ENCODE measurements around the gene KLF16.
A peak's percentile ranks its signal among the peaks of the same experiment; 100 is the strongest.

Gene KLF16

GRCh38 chr19:1863638-1864479, 480 bp upstream of the KLF16 start:
- TF ChIP-seq ZNF274 (IDR thresholded peaks at IDR 0.05; ENCODE audit: low read depth, low read length) = no peak

GRCh38 chr19:1862424-1863327, 703 bp downstream of the KLF16 start:
- TF ChIP-seq ZNF274 (IDR thresholded peaks at IDR 0.05; ENCODE audit: low read depth, low read length) = no peak
- H3K4me3 ChIP-seq (ENCODE audit: low read length) = peak overlapping the region; percentile 92

More at GRCh38 chr19:1863638-1864479, 480 bp upstream of the KLF16 start:
- peak overlapping the region; percentile 84 for H3K4me3 ChIP-seq (ENCODE audit: low read length)

DNA sequence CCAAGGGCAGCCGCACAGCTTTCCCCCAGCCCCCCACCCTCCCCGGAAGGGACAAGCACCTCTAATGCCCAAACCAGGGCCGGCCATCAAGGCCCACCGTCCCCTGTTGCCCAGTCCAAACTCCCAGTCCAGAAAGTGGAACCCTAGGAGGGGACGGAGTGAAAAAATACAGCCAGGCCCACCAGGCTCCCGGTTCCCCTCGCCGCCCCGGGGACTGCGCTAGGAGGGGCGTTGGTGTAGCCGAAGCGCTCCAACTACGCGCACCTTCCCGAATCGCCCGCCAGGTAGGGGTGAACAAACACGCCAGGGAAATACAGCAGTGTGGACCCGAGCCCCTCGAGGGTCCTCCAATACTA, 1.3 kb downstream of the KLF16 start:
- TF ChIP-seq ZNF274 (IDR thresholded peaks at IDR 0.05; ENCODE audit: low read depth, low read length) = no peak
- H3K4me3 ChIP-seq (ENCODE audit: low read length) = peak overlapping the region; percentile 92

DNA sequence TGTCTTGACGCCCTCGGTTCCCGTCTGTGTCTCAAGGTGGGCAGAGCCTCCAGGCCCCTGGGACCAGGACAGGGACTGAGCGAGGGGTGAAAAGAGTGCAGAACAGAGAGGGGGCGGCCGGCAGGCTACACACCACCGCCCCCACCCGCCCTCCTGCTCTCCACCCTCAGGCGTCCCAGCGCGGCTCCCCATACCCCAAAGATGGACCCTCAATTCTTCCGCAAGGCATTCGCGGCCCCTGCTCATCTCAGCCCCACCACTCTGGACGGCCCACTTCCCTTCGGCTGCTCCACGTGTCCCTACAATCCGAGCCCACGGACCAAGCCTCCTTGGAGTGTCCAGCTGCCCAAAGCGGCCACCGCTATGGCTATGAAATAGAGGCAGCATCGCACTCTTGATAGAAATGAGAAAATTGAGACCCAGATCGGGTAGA, 1.8 kb downstream of the KLF16 start:
- TF ChIP-seq ZNF274 (IDR thresholded peaks at IDR 0.05; ENCODE audit: low read depth, low read length) = no peak
- H3K4me3 ChIP-seq (ENCODE audit: low read length) = peak overlapping the region; percentile 92

GRCh38 chr19:1860821-1861598, 2.4 kb downstream of the KLF16 start:
- TF ChIP-seq ZNF274 (IDR thresholded peaks at IDR 0.05; ENCODE audit: low read depth, low read length) = no peak
- H3K4me3 ChIP-seq (ENCODE audit: low read length) = peak overlapping the region; percentile 92; the same call in 1 of the 2 replicates

GRCh38 chr19:1860042-1860775, 3.2 kb downstream of the KLF16 start:
- TF ChIP-seq ZNF274 (IDR thresholded peaks at IDR 0.05; ENCODE audit: low read depth, low read length) = no peak
- H3K4me3 ChIP-seq (ENCODE audit: low read length) = no peak overlapping the region

DNA sequence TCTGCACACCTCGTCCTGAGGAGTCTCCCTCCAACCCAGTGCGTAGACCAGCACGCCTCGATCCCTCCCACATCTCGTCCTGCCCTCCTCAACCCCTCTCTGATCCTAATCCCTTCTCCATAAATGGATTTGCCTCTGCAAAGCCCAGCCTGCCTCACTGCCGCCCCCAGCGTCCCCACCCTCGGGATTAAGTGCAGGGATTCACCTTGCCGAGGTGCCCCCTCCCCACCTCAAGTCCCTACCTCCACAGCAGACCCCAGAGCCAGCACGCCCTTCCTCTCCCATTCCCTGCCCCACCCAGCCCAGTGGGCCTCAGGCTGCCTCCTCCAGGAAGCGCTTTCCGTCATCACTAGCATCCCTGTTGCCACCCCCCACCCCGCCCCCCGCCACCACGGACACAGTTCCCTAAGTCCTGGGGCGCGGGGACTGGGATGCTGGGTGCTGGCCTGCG, 4.0 kb downstream of the KLF16 start:
- TF ChIP-seq ZNF274 (IDR thresholded peaks at IDR 0.05; ENCODE audit: low read depth, low read length) = no peak
- no peak overlapping the region for H3K4me3 ChIP-seq (ENCODE audit: low read length)

DNA sequence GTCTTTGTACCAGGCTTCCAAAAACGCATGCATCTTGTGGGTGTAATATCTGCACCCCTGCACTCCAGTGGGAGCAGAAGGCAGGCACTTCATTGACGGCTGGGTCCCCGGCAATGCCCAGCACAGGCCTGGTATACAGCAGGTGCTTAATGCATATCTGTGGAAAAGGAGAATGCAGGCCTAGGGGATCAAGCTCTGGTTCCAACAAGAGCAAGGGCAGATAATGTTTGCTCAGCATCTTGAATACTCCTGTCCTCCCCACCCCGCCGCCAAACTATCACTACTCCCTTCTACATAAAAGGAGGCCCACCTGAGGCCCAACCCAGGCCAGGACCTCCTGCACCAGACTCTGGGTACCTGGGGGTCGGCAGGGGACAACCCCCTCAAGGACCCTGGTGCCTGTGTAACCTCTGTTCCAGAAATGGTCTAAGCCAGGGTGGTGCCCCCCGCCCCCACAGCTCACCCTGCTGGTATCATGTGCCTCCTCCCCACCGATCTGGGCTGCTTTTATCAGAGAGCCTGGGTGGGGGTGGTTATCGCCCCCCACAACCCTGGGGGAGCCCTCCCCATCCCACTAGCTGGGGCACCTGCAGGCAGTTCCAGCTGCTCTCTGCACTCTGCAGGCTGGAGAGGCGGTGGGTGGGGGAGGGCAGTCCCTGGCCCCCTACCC, 4.8 kb downstream of the KLF16 start:
- no peak overlapping the region for H3K4me3 ChIP-seq (ENCODE audit: low read length)
- no peak for TF ChIP-seq ZNF274 (IDR thresholded peaks at IDR 0.05; ENCODE audit: low read depth, low read length)

DNA sequence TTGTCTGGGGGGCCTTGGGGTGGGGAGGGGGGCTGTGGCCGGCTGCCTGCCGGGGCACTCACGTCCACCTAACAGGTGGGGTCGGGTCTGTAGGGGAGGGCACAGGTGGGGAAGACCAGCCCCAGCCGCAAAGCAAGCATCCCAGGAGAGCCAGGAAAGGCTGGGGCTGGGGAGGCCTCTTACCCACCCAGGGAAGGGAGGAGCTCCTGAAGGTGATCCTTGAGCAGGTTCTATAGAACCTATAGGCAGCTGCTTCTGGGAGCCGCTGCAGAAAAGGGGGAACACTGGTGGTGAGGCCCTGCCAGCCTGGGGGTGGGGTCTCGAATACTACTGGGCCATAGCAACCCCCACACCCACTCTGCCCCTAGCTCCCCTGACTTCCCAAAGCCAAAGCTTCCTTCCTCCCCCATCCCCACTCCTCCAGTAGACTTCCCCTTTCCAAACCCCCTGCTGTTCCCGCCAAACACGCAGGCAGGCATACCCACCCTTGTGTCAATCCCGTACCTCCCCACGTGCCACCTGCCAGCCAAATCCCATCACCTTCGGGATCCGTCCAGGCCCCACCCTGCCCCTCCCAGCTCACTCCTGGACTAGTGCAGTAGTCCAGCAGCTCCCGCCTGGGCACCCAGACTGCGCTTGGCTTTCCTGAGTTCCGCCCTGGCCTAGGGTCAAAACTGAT, 5.6 kb downstream of the KLF16 start:
- TF ChIP-seq ZNF274 (IDR thresholded peaks at IDR 0.05; ENCODE audit: low read depth, low read length) = no peak
- H3K4me3 ChIP-seq (ENCODE audit: low read length) = no peak overlapping the region; the same call in 1 of the 2 replicates

GRCh38 chr19:1856698-1857603, 6.4 kb downstream of the KLF16 start:
- TF ChIP-seq ZNF274 (IDR thresholded peaks at IDR 0.05; ENCODE audit: low read depth, low read length) = no peak
- H3K4me3 ChIP-seq (ENCODE audit: low read length) = peak overlapping the region; percentile 60; the same call in 1 of the 2 replicates

DNA sequence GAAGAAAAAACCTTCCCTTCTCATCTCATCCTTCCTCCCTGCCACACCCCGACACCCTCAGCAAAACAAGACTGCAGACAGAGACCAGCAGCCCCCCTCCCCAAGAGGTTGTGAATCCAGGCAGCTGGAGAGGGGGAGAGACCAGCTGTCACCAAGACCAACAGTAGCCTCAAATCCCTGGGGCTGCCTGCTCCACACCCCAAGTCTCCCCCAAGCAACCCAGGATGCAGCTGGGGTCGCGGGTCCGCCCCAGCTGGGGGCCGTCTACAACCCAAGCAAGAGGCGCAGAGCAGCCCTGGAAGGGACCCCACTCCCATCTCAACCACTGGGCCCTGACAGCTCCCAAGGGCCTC, 7.1 kb downstream of the KLF16 start:
- peak overlapping the region; percentile 60; the same call in 1 of the 2 replicates for H3K4me3 ChIP-seq (ENCODE audit: low read length)
- no peak for TF ChIP-seq ZNF274 (IDR thresholded peaks at IDR 0.05; ENCODE audit: low read depth, low read length)

Measured in GM08714 (cell line).